ENCODE data around the gene PPP1R16B.

PPP1R16B gene

GRCh38 chr20:38968090-38968489 lies 162.6 kb downstream of the PPP1R16B start:
- no peak for DNase-seq (ENCODE audit: low read depth)

- DNase-seq (ENCODE audit: low read depth), result no peak
Observed at GRCh38 chr20:38969708-38970107, 164.2 kb downstream of the PPP1R16B start.

- DNase-seq (ENCODE audit: low read depth), result no peak
Observed at GRCh38 chr20:38970302-38970701, 164.8 kb downstream of the PPP1R16B start.
